Loucy (cell line): ENCODE results near the gene CAMSAP1.

Experiments used
- CTCF ChIP-seq: fragments of 200-600 bp; sonication (generic); conservative IDR thresholded peaks from 2 replicates; pipeline ENCODE4 v1.5.1; 2014; ENCODE audit warnings: mild to moderate bottlenecking, antibody characterized with exemption, low read length
- EZH2phosphoT487 ChIP-seq: fragments of 200-600 bp; IDR thresholded peaks from 2 replicates; pipeline ENCODE4 v1.6.1; 2018; ENCODE audit warnings: antibody characterized with exemption, mild to moderate bottlenecking, moderate library complexity, borderline replicate concordance

GRCh38 chr9:135785013-135785575 lies 122.3 kb downstream of the CAMSAP1 start:
- no peak for TF ChIP-seq CTCF
- no peak for TF ChIP-seq EZH2phosphoT487
